Measurements from ENCODE around the gene C10orf53.

The C10orf53 gene

DNA sequence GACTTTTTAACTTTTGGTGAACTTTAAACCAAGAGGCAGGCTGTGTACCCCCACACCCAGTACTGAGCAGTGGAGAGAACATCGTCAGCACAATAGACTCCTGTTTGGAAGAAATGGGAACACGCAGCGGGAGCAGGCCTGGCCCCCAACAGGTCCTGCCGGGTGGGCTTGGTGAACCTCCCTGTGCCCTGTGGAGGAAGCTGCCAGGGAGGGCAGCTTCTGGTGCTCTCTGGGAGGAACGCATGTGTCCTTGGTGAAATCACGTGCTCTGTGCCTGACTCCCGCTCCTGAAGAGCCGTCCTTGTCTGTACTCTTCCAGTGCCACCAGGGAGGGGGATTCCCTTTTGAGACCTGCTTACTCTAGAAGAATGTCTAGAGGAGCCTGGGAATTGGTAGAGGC is 34.0 kb upstream of the C10orf53 start:
- no peak overlapping the region for H3K14ac ChIP-seq (ENCODE audit: low read length in 2 of 2)
- DNase-seq, result no peak
- no peak overlapping the region for H2BK15ac ChIP-seq (ENCODE audit: low read depth, poor library complexity, severe bottlenecking)
- H3K27ac ChIP-seq (ENCODE audit: low read length, poor library complexity, severe bottlenecking), result no peak overlapping the region
- peaks cover 28 to 78% of the 10 kb centered on the region in 2 experiments for H3K27me3 ChIP-seq (ENCODE audit: control insufficient read depth in 1 of 2, insufficient read depth in 1 of 2, low read length in 2 of 2)
- H3K4me3 ChIP-seq (ENCODE audit: insufficient read depth in 1 of 2, low read depth in 1 of 2, low read length in 2 of 2), result no peak overlapping the region
- no peaks in the 10 kb centered on the region for H3K36me3 ChIP-seq (ENCODE audit: control insufficient read depth in 1 of 2, insufficient read depth in 2 of 2, low read depth in 1 of 2, low read length in 2 of 2)
- H3K9ac ChIP-seq (ENCODE audit: low read length), result no peak overlapping the region
- H3K4me1 ChIP-seq (ENCODE audit: control insufficient read depth, insufficient read depth, low read depth, low read length), result peaks cover 6% of the 10 kb centered on the region
- H3K4ac ChIP-seq (ENCODE audit: low read depth in 1 of 2, low read length in 2 of 2), result no peak overlapping the region
- H2BK5ac ChIP-seq (ENCODE audit: low read depth, low read length, poor library complexity, severe bottlenecking), result no peak overlapping the region
- H2AK5ac ChIP-seq (ENCODE audit: low read length, severe bottlenecking), result no peak overlapping the region
- no peaks in the 10 kb centered on the region for H3K79me1 ChIP-seq (replicated peaks; ENCODE audit: low read length, poor library complexity, severe bottlenecking)
- no peak overlapping the region for H3K4me2 ChIP-seq (ENCODE audit: low read length, poor library complexity, severe bottlenecking)
- H3K9me3 ChIP-seq (ENCODE audit: control insufficient read depth, low read length), result no peaks in the 10 kb centered on the region
- H4K91ac ChIP-seq (ENCODE audit: low read length), result no peak overlapping the region
- H4K8ac ChIP-seq (ENCODE audit: low read length), result no peak overlapping the region
- no peak overlapping the region for H3K18ac ChIP-seq (ENCODE audit: low read depth in 1 of 2, low read length in 2 of 2)
- H2BK12ac ChIP-seq (ENCODE audit: low read length in 2 of 2), result no peak overlapping the region
- WGBS, result 94% methylated on average over 7 of the region's 8 CpGs
- H2BK120ac ChIP-seq (ENCODE audit: low read depth, low read length), result no peak overlapping the region
- no peak overlapping the region for H3K23ac ChIP-seq (ENCODE audit: low read length in 2 of 2)
- H2AFZ ChIP-seq (ENCODE audit: low read depth, low read length), result no peak overlapping the region

DNA sequence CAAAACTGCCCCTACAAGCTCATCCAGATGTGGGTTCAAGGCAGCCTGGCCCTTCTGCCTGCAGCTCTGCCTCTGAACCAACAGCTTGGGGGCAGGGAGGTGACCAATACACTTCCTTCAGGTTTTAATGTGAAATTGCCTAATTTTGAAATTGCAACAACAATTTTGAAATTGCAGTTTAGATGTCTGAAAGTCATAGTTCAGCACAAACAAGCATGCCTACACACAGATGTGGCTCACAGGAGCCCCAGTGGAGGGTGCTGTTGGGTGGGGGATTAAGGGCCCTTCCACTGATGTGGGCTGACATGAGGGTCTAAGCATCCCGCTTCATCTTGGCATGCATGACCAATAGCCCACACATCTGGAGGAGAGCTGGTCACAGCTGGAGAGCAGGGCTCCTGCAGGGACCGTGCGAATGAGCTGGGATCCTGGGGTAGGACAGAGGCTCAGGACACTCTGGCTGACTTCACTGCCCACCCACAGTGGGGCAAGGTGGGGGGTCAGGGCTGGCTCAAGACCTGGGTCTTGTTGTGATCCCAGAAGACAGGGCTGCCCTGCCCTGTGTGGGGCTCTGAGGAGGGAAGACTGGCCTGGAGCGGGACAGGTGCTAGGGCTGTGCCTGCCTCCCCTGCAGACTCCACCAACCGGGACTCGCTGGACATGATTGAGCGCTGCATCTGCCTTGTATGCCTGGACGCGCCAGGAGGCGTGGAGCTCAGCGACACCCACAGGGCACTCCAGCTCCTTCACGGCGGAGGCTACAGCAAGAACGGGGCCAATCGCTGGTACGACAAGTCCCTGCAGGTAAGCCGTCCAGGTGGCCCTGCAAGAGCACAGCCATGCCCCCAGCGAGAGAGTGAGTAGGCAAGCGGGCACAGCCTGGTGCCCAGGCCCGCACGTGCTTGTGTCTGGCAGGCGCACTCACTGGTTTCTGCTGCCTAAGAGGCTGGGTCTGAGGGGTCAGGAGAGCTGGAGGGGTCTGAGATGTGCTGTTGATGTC is 33.3 kb upstream of the C10orf53 start:
- no peak overlapping the region for H2BK5ac ChIP-seq (ENCODE audit: low read depth, low read length, poor library complexity, severe bottlenecking)
- no peak overlapping the region for H3K27ac ChIP-seq (ENCODE audit: low read length, poor library complexity, severe bottlenecking)
- no peak overlapping the region for H2AFZ ChIP-seq (ENCODE audit: low read depth, low read length)
- H2AK5ac ChIP-seq (ENCODE audit: low read length, severe bottlenecking), result no peak overlapping the region
- no peak overlapping the region for H4K8ac ChIP-seq (ENCODE audit: low read length)
- peak overlapping the region in 1 of 2 experiments; percentile 1 for H3K4me3 ChIP-seq (ENCODE audit: insufficient read depth in 1 of 2, low read depth in 1 of 2, low read length in 2 of 2)
- H3K18ac ChIP-seq (ENCODE audit: low read depth in 1 of 2, low read length in 2 of 2), result no peak overlapping the region
- no peak overlapping the region for H4K91ac ChIP-seq (ENCODE audit: low read length)
- no peak overlapping the region for H3K9ac ChIP-seq (ENCODE audit: low read length)
- no peak overlapping the region for H2BK120ac ChIP-seq (ENCODE audit: low read depth, low read length)
- H3K79me1 ChIP-seq (replicated peaks; ENCODE audit: low read length, poor library complexity, severe bottlenecking), result no peaks in the 10 kb centered on the region
- no peaks in the 10 kb centered on the region for H3K36me3 ChIP-seq (ENCODE audit: control insufficient read depth in 1 of 2, insufficient read depth in 2 of 2, low read depth in 1 of 2, low read length in 2 of 2)
- H2BK12ac ChIP-seq (ENCODE audit: low read length in 2 of 2), result no peak overlapping the region
- no peak overlapping the region for H3K4me2 ChIP-seq (ENCODE audit: low read length, poor library complexity, severe bottlenecking)
- no peak for DNase-seq
- H3K4me1 ChIP-seq (ENCODE audit: control insufficient read depth, insufficient read depth, low read depth, low read length), result peaks cover 6% of the 10 kb centered on the region
- peaks cover 25 to 76% of the 10 kb centered on the region in 2 experiments for H3K27me3 ChIP-seq (ENCODE audit: control insufficient read depth in 1 of 2, insufficient read depth in 1 of 2, low read length in 2 of 2)
- no peaks in the 10 kb centered on the region for H3K9me3 ChIP-seq (ENCODE audit: control insufficient read depth, low read length)
- H2BK15ac ChIP-seq (ENCODE audit: low read depth, poor library complexity, severe bottlenecking), result no peak overlapping the region
- 94% methylated on average over 22 of the region's 22 CpGs for WGBS
- no peak overlapping the region for H3K23ac ChIP-seq (ENCODE audit: low read length in 2 of 2)
- H3K4ac ChIP-seq (ENCODE audit: low read depth in 1 of 2, low read length in 2 of 2), result no peak overlapping the region
- H3K14ac ChIP-seq (ENCODE audit: low read length in 2 of 2), result no peak overlapping the region

- H3K36me3 ChIP-seq (ENCODE audit: control insufficient read depth in 1 of 2, insufficient read depth in 2 of 2, low read depth in 1 of 2, low read length in 2 of 2), result no peaks in the 10 kb centered on the region
- WGBS, result 74% methylated on average over 3 of the region's 4 CpGs
- no peak overlapping the region for H3K18ac ChIP-seq (ENCODE audit: low read depth in 1 of 2, low read length in 2 of 2)
Measured at GRCh38 chr10:49647554-49647953, 31.9 kb upstream of the C10orf53 start.

DNA sequence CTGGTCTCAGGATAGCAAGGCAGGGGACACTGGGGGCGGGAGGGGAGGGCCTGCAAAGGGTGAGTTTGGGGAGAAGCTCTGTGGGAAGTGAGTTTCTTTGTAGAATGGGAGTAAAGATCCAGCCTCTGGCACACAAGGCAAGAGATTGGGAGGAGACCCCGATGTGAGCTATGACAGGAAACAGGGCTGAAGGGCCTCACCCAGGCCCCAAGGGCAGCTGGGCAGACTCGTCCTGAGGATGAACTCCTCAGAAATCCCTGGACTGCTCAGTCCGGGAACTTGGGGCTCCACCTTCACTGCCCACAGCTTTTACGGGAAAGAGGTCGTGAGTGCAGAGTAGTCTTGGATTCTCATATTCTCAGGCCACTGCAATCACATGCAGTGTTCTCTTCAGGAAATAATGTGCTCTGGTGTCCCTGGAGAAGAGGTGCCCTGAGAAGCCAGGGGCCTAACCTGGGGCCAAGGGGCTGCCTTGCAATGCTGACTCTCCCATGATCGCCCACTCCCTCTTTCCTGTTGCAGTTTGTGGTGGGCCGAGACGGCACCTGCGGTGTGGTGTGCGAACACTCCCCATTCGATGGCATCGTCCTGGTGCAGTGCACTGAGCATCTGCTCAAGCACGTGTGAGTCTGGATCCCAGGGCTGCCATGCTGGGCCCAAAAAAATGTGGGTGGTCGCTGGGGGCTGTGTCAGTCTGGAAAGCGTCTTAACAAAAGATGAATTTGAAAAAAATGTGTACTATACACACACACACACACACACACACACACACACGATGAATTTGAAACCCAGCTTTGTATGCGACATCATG is 31.3 kb upstream of the C10orf53 start:
- 75% methylated on average over 15 of the region's 18 CpGs for WGBS
- no peak overlapping the region for H2BK120ac ChIP-seq (ENCODE audit: low read depth, low read length)
- no peaks in the 10 kb centered on the region for H3K36me3 ChIP-seq (ENCODE audit: control insufficient read depth in 1 of 2, insufficient read depth in 2 of 2, low read depth in 1 of 2, low read length in 2 of 2)
- no peak overlapping the region for H3K27ac ChIP-seq (ENCODE audit: low read length, poor library complexity, severe bottlenecking)
- H2BK5ac ChIP-seq (ENCODE audit: low read depth, low read length, poor library complexity, severe bottlenecking), result no peak overlapping the region
- no peak overlapping the region for H2BK15ac ChIP-seq (ENCODE audit: low read depth, poor library complexity, severe bottlenecking)
- no peaks in the 10 kb centered on the region for H3K79me1 ChIP-seq (replicated peaks; ENCODE audit: low read length, poor library complexity, severe bottlenecking)
- no peak overlapping the region for H2AK5ac ChIP-seq (ENCODE audit: low read length, severe bottlenecking)
- H3K27me3 ChIP-seq (ENCODE audit: control insufficient read depth in 1 of 2, insufficient read depth in 1 of 2, low read length in 2 of 2), result peaks cover 29 to 77% of the 10 kb centered on the region in 2 experiments
- no peak overlapping the region for H3K18ac ChIP-seq (ENCODE audit: low read depth in 1 of 2, low read length in 2 of 2)
- H4K8ac ChIP-seq (ENCODE audit: low read length), result no peak overlapping the region
- H3K23ac ChIP-seq (ENCODE audit: low read length in 2 of 2), result no peak overlapping the region
- no peak overlapping the region for H3K14ac ChIP-seq (ENCODE audit: low read length in 2 of 2)
- no peaks in the 10 kb centered on the region for H3K9me3 ChIP-seq (ENCODE audit: control insufficient read depth, low read length)
- H3K4ac ChIP-seq (ENCODE audit: low read depth in 1 of 2, low read length in 2 of 2), result no peak overlapping the region
- H3K4me1 ChIP-seq (ENCODE audit: control insufficient read depth, insufficient read depth, low read depth, low read length), result peaks cover 6% of the 10 kb centered on the region
- no peak overlapping the region for H3K9ac ChIP-seq (ENCODE audit: low read length)
- DNase-seq, result no peak
- no peak overlapping the region for H4K91ac ChIP-seq (ENCODE audit: low read length)
- H2AFZ ChIP-seq (ENCODE audit: low read depth, low read length), result no peak overlapping the region
- no peak overlapping the region for H3K4me2 ChIP-seq (ENCODE audit: low read length, poor library complexity, severe bottlenecking)
- H2BK12ac ChIP-seq (ENCODE audit: low read length in 2 of 2), result no peak overlapping the region
- H3K4me3 ChIP-seq (ENCODE audit: insufficient read depth in 1 of 2, low read depth in 1 of 2, low read length in 2 of 2), result no peak overlapping the region

More at GRCh38 chr10:49647554-49647953, 31.9 kb upstream of the C10orf53 start:
- H3K4me2 ChIP-seq (ENCODE audit: low read length, poor library complexity, severe bottlenecking), result no peak overlapping the region
- no peak overlapping the region for H2BK5ac ChIP-seq (ENCODE audit: low read depth, low read length, poor library complexity, severe bottlenecking)
- H3K23ac ChIP-seq (ENCODE audit: low read length in 2 of 2), result no peak overlapping the region
- no peak overlapping the region for H4K8ac ChIP-seq (ENCODE audit: low read length)
- no peak overlapping the region for H4K91ac ChIP-seq (ENCODE audit: low read length)
- H2BK12ac ChIP-seq (ENCODE audit: low read length in 2 of 2), result no peak overlapping the region
- H3K4me1 ChIP-seq (ENCODE audit: control insufficient read depth, insufficient read depth, low read depth, low read length), result peaks cover 6% of the 10 kb centered on the region
- H3K9me3 ChIP-seq (ENCODE audit: control insufficient read depth, low read length), result no peaks in the 10 kb centered on the region
- no peak overlapping the region for H2AFZ ChIP-seq (ENCODE audit: low read depth, low read length)
- no peak overlapping the region for H2AK5ac ChIP-seq (ENCODE audit: low read length, severe bottlenecking)
- no peaks in the 10 kb centered on the region for H3K79me1 ChIP-seq (replicated peaks; ENCODE audit: low read length, poor library complexity, severe bottlenecking)
- H2BK120ac ChIP-seq (ENCODE audit: low read depth, low read length), result no peak overlapping the region
- H2BK15ac ChIP-seq (ENCODE audit: low read depth, poor library complexity, severe bottlenecking), result no peak overlapping the region
- H3K9ac ChIP-seq (ENCODE audit: low read length), result no peak overlapping the region
- DNase-seq, result no peak
- no peak overlapping the region for H3K4ac ChIP-seq (ENCODE audit: low read depth in 1 of 2, low read length in 2 of 2)
- H3K4me3 ChIP-seq (ENCODE audit: insufficient read depth in 1 of 2, low read depth in 1 of 2, low read length in 2 of 2), result no peak overlapping the region
- H3K27ac ChIP-seq (ENCODE audit: low read length, poor library complexity, severe bottlenecking), result no peak overlapping the region
- no peak overlapping the region for H3K14ac ChIP-seq (ENCODE audit: low read length in 2 of 2)
- peaks cover 29 to 77% of the 10 kb centered on the region in 2 experiments for H3K27me3 ChIP-seq (ENCODE audit: control insufficient read depth in 1 of 2, insufficient read depth in 1 of 2, low read length in 2 of 2)

All from mesenchymal stem cell (in vitro differentiated cells and primary cell).